HG03439 (cell line): ENCODE measurements around the gene KIF21A.

Experiments
- ATAC-seq: cut with Tn5 transposase; IDR thresholded peaks from one replicate; pipeline ENCODE4 v1.9.1; 2021; ENCODE audit warnings: mild to moderate bottlenecking, moderate library complexity; ENCODE audit not compliant: unreplicated experiment

KIF21A gene

GRCh38 chr12:39392154-39392925 lies 50.6 kb downstream of the KIF21A start:
- ATAC-seq: no peak

DNA sequence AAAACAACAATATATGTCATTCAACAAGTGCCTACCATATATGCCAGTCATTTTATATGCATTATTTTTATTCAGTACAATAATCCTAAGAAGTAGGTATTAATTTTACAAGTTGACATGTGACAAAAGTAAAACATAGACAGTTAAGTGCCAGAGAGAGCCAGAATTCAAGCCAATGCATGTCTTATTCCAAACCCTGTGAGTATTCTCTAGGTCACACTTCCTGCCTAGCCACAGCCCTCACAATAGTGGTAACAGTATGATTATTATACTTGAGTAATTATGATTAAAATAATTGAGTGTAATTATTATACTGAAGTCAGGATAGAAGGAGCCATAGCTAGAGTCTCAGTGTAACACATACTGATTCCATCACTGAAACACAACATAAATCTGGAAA lies 52.2 kb downstream of the KIF21A start:
- ATAC-seq: no peak

DNA sequence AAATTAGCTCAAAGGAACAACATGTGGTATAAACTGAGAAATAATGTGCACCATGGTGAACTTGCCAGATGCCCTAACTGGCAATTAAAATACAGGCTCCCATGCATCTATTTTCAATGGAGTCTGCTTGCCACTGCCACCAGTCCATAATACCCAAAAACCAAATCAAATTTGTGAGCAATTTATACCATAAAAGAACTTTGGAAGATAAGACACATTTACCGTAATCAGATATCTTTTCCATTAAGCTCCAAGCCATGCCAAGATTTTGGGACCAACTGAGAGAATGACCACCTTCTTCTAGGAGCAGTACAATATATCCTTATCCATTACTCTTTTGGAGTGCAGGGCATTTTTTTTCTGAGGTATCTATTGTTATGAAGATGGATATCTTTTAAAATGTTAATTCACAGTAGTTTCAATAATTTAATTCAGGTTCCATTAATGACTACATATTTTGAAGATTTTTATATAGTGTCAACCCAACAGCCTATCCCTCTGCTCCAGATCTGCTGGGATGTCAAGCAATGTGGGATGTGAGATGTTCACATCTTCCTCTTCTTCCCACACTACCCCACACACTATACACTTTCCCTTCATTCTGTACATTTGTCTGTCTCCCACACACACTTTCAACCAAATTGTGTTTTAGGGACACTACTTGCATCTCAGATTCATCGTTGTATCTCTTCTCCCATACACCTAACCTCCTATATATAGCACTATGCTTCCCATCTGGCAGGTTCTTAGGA lies 53.3 kb downstream of the KIF21A start:
- ATAC-seq: no peak

GRCh38 chr12:39386335-39386734 lies 56.6 kb downstream of the KIF21A start:
- no peak for ATAC-seq

GRCh38 chr12:39383114-39383513 lies 59.8 kb downstream of the KIF21A start:
- no peak for ATAC-seq

GRCh38 chr12:39380090-39380489 lies 62.8 kb downstream of the KIF21A start:
- ATAC-seq: no peak

DNA sequence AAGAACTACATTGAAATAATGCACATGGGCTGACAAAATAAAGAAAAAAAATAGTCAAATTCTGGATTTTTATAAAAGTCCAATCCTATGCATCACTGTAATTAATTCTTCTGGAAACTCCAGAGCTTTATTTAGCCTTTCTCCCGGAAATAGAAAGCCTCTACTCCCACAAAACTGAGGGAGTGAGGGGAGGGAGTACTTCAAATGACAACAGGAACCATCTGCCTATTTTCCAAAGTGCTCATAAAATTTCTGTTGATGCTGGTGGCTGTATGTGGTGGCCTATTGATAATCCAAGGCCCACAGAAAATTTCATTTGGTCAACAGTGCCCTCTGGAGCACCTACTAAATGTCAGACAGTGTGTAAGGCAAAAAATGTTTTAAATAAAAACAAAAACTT lies 64.6 kb downstream of the KIF21A start:
- no peak for ATAC-seq

- no peak for ATAC-seq
Measured at GRCh38 chr12:39375206-39375808, 67.6 kb downstream of the KIF21A start.

- ATAC-seq: peak; percentile 70
Measured at GRCh38 chr12:39372929-39373328, 70.0 kb downstream of the KIF21A start.

DNA sequence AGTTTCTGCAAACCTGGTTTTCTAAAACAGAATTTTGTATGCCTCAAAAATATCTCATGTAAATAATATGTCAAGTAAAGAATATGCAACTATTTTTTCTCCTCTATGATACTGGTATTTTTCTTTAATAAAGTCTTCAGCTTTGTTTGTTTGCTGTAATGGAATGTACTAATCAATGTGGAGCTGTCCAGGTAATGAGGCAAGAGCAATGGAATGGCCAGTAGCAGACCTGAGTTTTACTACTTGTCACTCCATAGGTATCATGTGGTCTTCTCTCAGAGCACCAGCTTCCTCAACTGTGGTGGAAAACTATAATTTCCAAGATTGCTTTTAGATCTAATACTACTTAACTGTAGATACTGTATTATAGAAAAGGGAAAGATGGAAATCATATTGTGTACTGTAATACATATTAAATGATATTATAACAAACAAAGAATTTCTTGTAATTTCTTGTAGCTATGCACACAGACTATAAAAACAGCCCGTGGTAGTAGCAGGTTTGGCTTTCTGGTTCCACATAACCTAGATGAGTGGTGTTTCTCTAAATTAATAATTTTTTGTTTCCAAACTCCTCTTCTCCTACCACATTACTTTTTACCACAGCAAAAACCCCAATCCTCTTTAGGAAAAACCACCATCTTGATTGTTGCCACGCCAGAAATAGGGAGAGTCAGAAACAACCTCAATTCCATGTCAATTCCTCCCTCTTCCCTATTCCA lies 70.6 kb downstream of the KIF21A start:
- no peak for ATAC-seq

- ATAC-seq: no peak
Measured at GRCh38 chr12:39369756-39370155, 73.2 kb downstream of the KIF21A start.

- no peak for ATAC-seq
Measured at GRCh38 chr12:39368891-39369290, 74.0 kb downstream of the KIF21A start.

DNA sequence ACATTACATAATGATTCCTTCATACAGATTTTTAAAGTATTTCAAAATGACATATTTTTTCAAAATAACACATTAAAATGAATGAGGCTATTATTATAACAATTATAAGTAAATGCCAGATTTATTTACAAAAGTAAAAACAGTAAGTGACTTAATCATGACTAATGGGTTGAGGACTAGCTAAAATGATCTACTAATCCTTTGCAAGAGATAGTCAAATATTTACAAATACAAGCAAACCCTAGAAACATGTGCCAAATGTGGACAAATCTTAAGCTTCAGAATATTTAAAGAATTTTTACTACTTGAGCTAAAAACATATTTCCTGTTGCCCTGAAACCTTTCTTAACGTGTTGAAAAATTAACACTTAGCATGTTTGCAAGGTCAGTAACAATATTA lies 74.8 kb downstream of the KIF21A start:
- ATAC-seq: no peak

DNA sequence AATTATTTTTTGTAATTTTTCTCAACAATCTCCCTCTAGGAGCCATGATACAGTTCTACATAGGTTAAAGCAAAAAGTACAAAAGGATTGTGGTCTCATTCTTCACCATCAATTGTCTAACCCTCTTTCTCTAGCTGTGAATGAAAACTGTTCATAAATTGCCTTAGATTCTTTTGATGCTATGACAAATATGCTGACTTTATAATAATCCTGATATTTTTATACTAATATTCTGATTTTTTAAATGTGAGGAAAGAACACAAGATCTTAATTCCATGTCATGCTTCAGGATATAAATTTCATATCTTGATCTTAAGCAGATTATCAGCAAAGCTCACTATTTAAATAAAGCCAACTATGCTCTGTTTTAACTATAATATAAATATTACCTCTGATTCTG lies 75.4 kb downstream of the KIF21A start:
- no peak for ATAC-seq

- no peak for ATAC-seq
Measured at GRCh38 chr12:39365364-39366001, 77.4 kb downstream of the KIF21A start.

DNA sequence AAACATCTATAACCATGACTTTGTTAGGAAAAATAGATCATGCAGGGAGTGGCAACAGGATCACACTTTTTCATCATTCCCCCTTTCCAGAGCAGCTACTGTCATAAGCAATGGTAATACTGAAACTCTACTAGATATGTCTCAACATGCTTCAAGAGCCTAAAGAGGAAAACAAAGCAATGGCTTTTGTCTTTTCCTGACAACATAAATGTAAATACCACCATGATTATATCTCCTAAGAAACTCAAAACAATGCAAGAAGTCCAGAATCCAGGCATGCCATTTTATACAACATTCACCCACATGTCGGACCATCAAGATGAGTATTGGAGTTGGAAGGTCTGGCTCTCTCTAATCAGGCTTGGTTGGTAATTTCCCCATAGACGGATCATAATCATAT lies 78.7 kb downstream of the KIF21A start:
- no peak for ATAC-seq

DNA sequence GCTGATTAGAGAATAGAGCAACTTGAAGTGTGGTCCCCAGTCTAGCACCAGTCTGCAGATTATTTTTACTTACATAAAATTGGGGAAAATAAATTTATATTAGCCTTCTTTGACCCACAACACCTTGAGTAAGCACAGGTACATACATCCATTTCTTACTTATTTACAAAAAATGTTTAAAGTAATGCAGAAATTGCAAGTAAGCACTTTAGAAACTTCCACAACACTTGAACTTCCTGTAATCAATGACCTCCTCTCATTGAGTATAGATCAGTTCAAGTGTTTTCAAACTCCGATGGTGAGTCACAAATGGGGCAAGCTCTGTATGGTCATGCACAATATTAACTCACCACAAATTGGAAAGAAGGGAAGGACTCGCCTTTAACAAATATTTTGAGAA lies 83.3 kb downstream of the KIF21A start:
- no peak for ATAC-seq

DNA sequence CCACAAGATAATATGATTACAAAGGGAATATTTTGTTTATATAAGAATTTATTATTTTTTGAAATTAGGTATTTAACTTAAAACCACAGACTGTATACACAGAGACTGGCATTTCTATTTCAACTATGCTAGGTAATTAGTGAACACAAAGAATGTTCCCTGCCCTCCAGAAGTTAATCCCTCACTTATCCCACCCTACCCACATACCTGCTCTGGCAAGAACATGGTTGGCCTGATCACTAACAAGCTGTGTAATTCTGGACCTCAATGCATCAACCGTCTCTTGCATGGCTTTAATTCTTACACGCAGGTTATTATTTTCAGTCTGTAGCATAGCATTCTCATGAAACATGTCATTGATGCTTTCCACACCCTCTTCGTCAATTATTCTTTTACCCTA lies 85.9 kb downstream of the KIF21A start:
- ATAC-seq: no peak

DNA sequence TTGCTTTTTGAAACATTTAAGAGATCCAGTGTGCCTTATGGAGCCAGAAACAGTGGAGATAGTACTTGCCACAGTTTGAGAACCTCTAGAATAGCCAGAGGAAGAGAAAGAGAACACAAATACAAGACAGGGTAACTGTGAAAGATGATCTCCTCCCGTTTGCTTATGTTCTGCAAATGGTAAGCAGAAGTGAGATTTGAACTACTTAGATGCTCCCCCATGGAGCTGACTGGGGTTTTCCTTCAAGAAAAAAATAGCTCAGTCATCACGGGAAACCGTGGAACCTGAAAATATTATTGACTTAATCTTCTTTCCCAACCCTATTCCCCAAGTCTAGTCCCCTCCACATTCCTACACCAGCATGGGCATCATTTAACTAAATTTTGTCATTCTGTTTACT lies 87.1 kb downstream of the KIF21A start:
- no peak for ATAC-seq

DNA sequence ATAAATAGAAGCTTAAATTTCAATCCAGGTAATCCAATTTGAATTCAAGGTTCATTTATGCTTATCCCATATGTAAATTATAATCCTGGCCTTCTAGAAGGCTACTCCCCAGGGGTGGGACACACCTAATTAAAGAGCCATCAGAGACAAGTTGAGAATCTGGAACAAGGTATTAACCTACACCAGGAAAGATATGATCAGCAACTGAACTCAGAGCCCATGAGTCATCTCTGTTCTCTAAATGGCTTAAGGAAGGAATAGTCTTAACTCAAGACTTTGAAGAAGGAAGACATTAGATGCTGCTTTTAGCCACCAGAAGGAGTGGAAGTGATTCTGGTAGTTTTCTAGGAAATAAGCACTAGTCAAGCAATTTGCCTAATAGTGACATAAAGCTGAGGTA lies 88.0 kb downstream of the KIF21A start:
- no peak for ATAC-seq

DNA sequence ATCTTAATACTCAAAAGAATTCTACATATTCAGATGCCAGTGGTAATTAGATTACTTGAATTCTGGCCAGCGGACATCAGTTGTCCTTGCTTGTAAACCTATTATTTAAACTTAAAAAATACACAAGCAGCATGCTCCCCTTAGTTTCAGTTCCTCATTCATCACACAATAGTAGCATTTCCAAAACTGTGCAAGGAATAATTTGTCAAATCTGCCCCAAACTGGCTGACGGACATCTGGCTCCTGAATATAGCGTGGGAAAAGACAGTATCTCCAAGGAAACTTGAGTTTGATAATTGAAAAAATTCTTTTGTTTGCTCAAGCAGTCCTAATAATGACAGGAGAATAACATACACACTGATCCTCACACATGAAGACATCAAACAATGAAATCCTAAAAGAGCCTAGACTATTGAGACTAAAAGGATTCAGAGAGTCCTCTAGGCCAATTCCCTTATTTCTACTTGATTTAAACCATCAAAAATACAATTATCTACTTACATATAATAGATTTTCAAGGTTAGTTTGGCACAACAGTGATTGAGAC lies 90.4 kb downstream of the KIF21A start:
- ATAC-seq: no peak
